ENCODE measurements around the gene PDE1C.

DNA sequence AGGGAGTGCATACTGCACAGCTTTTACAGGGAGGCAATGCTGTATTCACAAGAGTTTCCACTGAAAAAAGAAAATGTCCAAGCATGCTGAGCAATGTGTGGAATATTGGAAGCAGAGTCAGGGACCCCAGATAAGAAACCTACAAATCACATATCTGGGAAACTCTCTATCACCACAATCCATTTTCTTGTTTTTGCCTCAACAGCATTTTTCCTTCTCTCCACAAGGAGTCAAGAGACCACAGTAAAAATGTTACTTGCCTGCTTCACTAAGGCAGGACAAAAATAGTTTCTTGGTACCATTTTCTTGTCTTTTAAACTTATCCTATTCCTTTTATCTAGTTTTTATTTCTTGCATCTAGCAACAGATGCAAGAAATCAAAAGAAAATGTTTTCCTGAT, 19.5 kb upstream of the PDE1C start:
- TF ChIP-seq, protein P1, sequence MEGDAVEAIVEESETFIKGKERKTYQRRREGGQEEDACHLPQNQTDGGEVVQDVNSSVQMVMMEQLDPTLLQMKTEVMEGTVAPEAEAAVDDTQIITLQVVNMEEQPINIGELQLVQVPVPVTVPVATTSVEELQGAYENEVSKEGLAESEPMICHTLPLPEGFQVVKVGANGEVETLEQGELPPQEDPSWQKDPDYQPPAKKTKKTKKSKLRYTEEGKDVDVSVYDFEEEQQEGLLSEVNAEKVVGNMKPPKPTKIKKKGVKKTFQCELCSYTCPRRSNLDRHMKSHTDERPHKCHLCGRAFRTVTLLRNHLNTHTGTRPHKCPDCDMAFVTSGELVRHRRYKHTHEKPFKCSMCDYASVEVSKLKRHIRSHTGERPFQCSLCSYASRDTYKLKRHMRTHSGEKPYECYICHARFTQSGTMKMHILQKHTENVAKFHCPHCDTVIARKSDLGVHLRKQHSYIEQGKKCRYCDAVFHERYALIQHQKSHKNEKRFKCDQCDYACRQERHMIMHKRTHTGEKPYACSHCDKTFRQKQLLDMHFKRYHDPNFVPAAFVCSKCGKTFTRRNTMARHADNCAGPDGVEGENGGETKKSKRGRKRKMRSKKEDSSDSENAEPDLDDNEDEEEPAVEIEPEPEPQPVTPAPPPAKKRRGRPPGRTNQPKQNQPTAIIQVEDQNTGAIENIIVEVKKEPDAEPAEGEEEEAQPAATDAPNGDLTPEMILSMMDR (IDR thresholded peaks at IDR 0.05), result no peak
- TF ChIP-seq POLR2A (IDR thresholded peaks at IDR 0.05), result no peak
